ENCODE data around the gene UBAC1.

The UBAC1 gene

DNA sequence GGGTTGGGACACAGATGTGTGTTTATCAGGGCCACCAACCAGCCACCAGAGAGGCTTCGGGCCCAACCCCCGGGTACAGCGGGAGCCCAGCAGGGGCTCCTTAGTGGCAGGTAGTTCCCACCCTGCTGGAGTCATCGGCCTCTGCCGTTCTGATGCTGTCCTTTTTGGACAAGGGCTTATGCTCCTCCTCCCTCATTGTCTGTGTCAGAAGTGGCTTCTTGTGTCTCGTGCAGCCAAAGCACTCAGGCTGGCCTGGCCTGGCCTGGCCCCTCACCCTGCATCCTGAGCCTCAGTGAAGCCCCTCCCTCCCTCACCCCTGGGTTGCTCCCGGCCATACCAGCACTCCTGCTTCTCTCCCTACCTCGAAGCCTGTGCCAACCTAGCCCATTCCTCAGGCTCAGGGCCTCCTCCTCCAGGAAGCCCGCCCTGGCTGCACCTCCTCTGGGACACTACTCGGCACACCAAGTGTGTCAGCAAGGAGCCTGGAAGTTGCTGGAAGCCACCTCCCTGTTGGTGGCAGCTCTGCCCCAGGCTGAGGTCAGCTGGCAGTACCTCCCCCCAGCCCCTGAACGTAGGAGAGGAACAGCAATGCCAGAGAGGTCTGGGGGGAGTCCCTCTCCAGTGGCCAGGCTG lies 4.1 kb upstream of the UBAC1 start:
- peaks cover 25% of the 10 kb centered on the region for H3K4me1 ChIP-seq (ENCODE audit: control insufficient read depth, low read length)

DNA sequence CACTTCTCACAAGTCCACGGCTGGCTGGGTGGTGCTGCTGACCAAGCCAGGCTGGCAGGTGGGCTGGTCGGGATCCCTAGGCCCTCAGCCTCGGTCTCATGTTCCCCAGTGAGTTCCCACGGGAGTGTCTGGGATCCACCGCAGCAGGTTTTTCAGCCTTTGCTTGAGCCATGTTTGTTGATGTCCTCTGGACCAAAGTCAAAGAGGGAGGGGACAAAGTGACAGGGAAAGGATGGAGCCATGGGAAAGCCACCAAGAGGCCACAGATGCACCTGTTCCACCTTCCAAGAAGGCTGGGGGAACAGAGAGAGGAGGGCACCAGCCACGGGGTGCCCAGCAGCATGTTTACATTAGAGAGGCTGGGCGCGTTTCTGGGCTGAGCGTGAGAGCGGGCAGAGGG lies 2.8 kb upstream of the UBAC1 start:
- H3K9me3 ChIP-seq (ENCODE audit: control insufficient read depth, insufficient read depth, low read length), result no peaks in the 10 kb centered on the region
- no peaks in the 10 kb centered on the region for H3F3A ChIP-seq (ENCODE audit: control insufficient read depth, insufficient read depth)
- peaks cover 2% of the 10 kb centered on the region; the same call in 1 of the 2 replicates for H3K36me3 ChIP-seq (ENCODE audit: control insufficient read depth, low read length)
- H3K79me2 ChIP-seq (ENCODE audit: control insufficient read depth, low read length), result peaks cover 21% of the 10 kb centered on the region
- H3K4me1 ChIP-seq (ENCODE audit: control insufficient read depth, low read length), result peaks cover 33% of the 10 kb centered on the region
- no peak overlapping the region for H3K4me2 ChIP-seq (ENCODE audit: low read length)
- H3K27ac ChIP-seq (ENCODE audit: low read depth, low read length), result no peak overlapping the region
- H3K4me3 ChIP-seq (ENCODE audit: low read length), result no peak overlapping the region
- no peaks in the 10 kb centered on the region for H3K9me2 ChIP-seq (replicated peaks; ENCODE audit: control insufficient read depth, low read length)
- H3K27me3 ChIP-seq (ENCODE audit: control insufficient read depth, low read length), result no peaks in the 10 kb centered on the region; the same call in 1 of the 2 replicates
- H4K20me1 ChIP-seq (ENCODE audit: control insufficient read depth, insufficient read depth, low read depth, low read length), result no peaks in the 10 kb centered on the region
- TF ChIP-seq EZH2phosphoT487 (IDR thresholded peaks at IDR 0.05; ENCODE audit: borderline replicate concordance, low read length), result no peak
- TF ChIP-seq, protein P1, sequence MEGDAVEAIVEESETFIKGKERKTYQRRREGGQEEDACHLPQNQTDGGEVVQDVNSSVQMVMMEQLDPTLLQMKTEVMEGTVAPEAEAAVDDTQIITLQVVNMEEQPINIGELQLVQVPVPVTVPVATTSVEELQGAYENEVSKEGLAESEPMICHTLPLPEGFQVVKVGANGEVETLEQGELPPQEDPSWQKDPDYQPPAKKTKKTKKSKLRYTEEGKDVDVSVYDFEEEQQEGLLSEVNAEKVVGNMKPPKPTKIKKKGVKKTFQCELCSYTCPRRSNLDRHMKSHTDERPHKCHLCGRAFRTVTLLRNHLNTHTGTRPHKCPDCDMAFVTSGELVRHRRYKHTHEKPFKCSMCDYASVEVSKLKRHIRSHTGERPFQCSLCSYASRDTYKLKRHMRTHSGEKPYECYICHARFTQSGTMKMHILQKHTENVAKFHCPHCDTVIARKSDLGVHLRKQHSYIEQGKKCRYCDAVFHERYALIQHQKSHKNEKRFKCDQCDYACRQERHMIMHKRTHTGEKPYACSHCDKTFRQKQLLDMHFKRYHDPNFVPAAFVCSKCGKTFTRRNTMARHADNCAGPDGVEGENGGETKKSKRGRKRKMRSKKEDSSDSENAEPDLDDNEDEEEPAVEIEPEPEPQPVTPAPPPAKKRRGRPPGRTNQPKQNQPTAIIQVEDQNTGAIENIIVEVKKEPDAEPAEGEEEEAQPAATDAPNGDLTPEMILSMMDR (IDR thresholded peaks at IDR 0.05; ENCODE audit: low read depth, low read length, poor library complexity, severe bottlenecking), result no peak

More for the DNA sequence above, 4.1 kb upstream of the UBAC1 start:
- H3K36me3 ChIP-seq (ENCODE audit: control insufficient read depth, low read length), result no peaks in the 10 kb centered on the region
- no peaks in the 10 kb centered on the region for H3F3A ChIP-seq (ENCODE audit: control insufficient read depth, insufficient read depth)
- H3K27ac ChIP-seq (ENCODE audit: low read depth, low read length), result no peak overlapping the region
- no peak overlapping the region for H3K4me3 ChIP-seq (ENCODE audit: low read length)
- peaks cover 9% of the 10 kb centered on the region for H3K27me3 ChIP-seq (ENCODE audit: control insufficient read depth, low read length)
- no peaks in the 10 kb centered on the region for H3K9me2 ChIP-seq (replicated peaks; ENCODE audit: control insufficient read depth, low read length)
- H3K79me2 ChIP-seq (ENCODE audit: control insufficient read depth, low read length), result peaks cover 8% of the 10 kb centered on the region
- TF ChIP-seq, protein P1 (IDR thresholded peaks at IDR 0.05; ENCODE audit: low read depth, low read length, poor library complexity, severe bottlenecking), result no peak
- TF ChIP-seq EZH2phosphoT487 (IDR thresholded peaks at IDR 0.05; ENCODE audit: borderline replicate concordance, low read length), result no peak
- no peak overlapping the region for H3K4me2 ChIP-seq (ENCODE audit: low read length)
- no peaks in the 10 kb centered on the region for H3K9me3 ChIP-seq (ENCODE audit: control insufficient read depth, insufficient read depth, low read length)
- no peaks in the 10 kb centered on the region for H4K20me1 ChIP-seq (ENCODE audit: control insufficient read depth, insufficient read depth, low read depth, low read length)

DNA sequence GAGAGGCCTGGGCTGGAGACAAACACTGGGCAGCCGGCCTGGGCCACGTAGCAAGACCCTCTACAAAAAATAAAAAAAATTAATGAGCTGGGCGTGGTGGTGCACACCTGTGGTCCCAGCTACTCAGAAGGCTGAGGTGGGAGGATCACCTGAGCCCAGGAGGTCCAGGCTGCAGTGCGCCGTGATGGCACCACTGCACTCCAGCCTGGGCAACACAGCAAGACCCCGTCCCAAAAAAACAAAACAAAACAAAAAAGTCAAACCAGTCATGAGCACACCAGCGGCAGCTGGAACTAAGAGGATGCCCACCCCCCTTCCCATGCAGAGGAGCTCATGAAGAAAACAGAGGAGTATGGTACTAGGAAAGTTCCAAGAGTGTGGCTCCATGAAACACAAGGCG lies 2.2 kb upstream of the UBAC1 start:
- Histone ChIP-seq H3K4me2 (ENCODE audit: low read length) (no peak overlapping the region), H3K79me2 (ENCODE audit: control insufficient read depth, low read length) (peaks cover 27% of the 10 kb centered on the region), H3K9me3 (ENCODE audit: control insufficient read depth, insufficient read depth, low read length) (no peaks in the 10 kb centered on the region), H3F3A (ENCODE audit: control insufficient read depth, insufficient read depth) (no peaks in the 10 kb centered on the region), H4K20me1 (ENCODE audit: control insufficient read depth, insufficient read depth, low read depth, low read length) (no peaks in the 10 kb centered on the region), H3K36me3 (ENCODE audit: control insufficient read depth, low read length) (peaks cover 6% of the 10 kb centered on the region; the same call in 1 of the 2 replicates), H3K27ac (ENCODE audit: low read depth, low read length) (no peak overlapping the region), H3K9me2 (replicated peaks; ENCODE audit: control insufficient read depth, low read length) (no peaks in the 10 kb centered on the region), H3K27me3 (ENCODE audit: control insufficient read depth, low read length) (no peaks in the 10 kb centered on the region), H3K4me3 (ENCODE audit: low read length) (no peak overlapping the region), H3K4me1 (ENCODE audit: control insufficient read depth, low read length) (peaks cover 33% of the 10 kb centered on the region)
- no peak for TF ChIP-seq EZH2phosphoT487 (IDR thresholded peaks at IDR 0.05; ENCODE audit: borderline replicate concordance, low read length)
- TF ChIP-seq, protein P1 (IDR thresholded peaks at IDR 0.05; ENCODE audit: low read depth, low read length, poor library complexity, severe bottlenecking), result no peak
